Right hindlimb (tissue), 1 donor: ENCODE measurements around the gene PRMT1.

ENCODE experiments used
- DNase-seq: peaks from one replicate; pipeline ENCODE4 v3.0.0-alpha.2; 2018

PRMT1 gene

GRCh38 chr19:49672131-49672919 lies 4.7 kb upstream of the PRMT1 start:
- DNase-seq = peak; percentile 68

- DNase-seq = no peak
These were observed 811 bp upstream of the PRMT1 start for GRCh38 chr19:49676136-49676783.

GRCh38 chr19:49676784-49677230 lies 264 bp upstream of the PRMT1 start:
- peak; percentile 100 for DNase-seq

- DNase-seq = peak; percentile 87
These were observed 1.0 kb downstream of the PRMT1 start for GRCh38 chr19:49677901-49678674.

GRCh38 chr19:49678985-49679770 lies 2.1 kb downstream of the PRMT1 start:
- DNase-seq = peak; percentile 47

- no peak for DNase-seq
These were observed 2.8 kb downstream of the PRMT1 start for GRCh38 chr19:49679771-49680413.

- peak; percentile 96 for DNase-seq
These were observed 3.6 kb downstream of the PRMT1 start for GRCh38 chr19:49680421-49681351.

- no peak for DNase-seq
These were observed 4.8 kb downstream of the PRMT1 start for GRCh38 chr19:49681830-49682229.

GRCh38 chr19:49682274-49682673 lies 5.2 kb downstream of the PRMT1 start:
- DNase-seq = no peak

GRCh38 chr19:49683814-49684250 lies 6.8 kb downstream of the PRMT1 start:
- DNase-seq = no peak

- DNase-seq = no peak
These were observed 7.3 kb downstream of the PRMT1 start for GRCh38 chr19:49684251-49684982.

- DNase-seq = no peak
These were observed 8.0 kb downstream of the PRMT1 start for GRCh38 chr19:49684983-49685553.

- DNase-seq = no peak
These were observed 8.8 kb downstream of the PRMT1 start for GRCh38 chr19:49685845-49686332.

- DNase-seq = no peak
These were observed 9.5 kb downstream of the PRMT1 start for GRCh38 chr19:49686503-49687088.

GRCh38 chr19:49687150-49687549 lies 10.1 kb downstream of the PRMT1 start:
- DNase-seq = no peak

- peak; percentile 43 for DNase-seq
These were observed 10.7 kb downstream of the PRMT1 start for GRCh38 chr19:49687566-49688316.

- DNase-seq = no peak
These were observed 11.6 kb downstream of the PRMT1 start for GRCh38 chr19:49688531-49689132.
